Endothelial cell of umbilical vein (primary cell): ENCODE data around the gene DAZAP1. TPM values are rescaled to one million over a fixed set of nuclear protein-coding genes. Genes with fewer than 3 reads are reported as not detected.
A peak's percentile ranks its signal among the peaks of the same experiment; 100 is the strongest.

Experiments used
- BruUV-seq: library from RNA; stranded (reverse); fragments of 400-500 nt; replicated peaks from 2 replicates; lab custom pipeline; 2021; lab: Mats Ljungman, UMichigan
- CTCF ChIA-PET: fragments of 300-600, 350-600 bp; sonication (Branson Sonifier 250); formaldehyde crosslinking; loops from one replicate; lab custom pipeline; 2021; ENCODE audit warnings: antibody characterized with exemption, inconsistent platforms; lab: Charles Lee
- POLR2A ChIA-PET: fragments of 300-600, 350-600 bp; sonication (Branson Sonifier 250); formaldehyde crosslinking; loops from one replicate; lab custom pipeline; 2021; ENCODE audit warnings: antibody characterized with exemption, inconsistent platforms; lab: Charles Lee
- DNase-seq: peaks from one replicate; pipeline ENCODE4 v3.0.0-alpha.2; 2011; ENCODE audit warnings: low read depth, low spot score
- FAIRE-seq: peaks from 2 replicates; lab custom pipeline; 2011; peaks lifted over from hg19 to GRCh38; lab: Jason Lieb, UNC
- H2AFZ ChIP-seq: 2 replicates; pipeline ENCODE4 v1.6.0; 2012; ENCODE audit warnings: low read depth, low read length, control low read depth, inconsistent platforms
- H3K27ac ChIP-seq: 2 replicates; pipeline ENCODE4 v1.5.1; 2011; ENCODE audit warnings: low read depth, mild to moderate bottlenecking, control low read depth, low read length, moderate library complexity; ENCODE audit not compliant: insufficient read depth
- H3K27me3 ChIP-seq, 2 experiments: 2 replicates each; pipeline versions ENCODE4 v1.6.0 to v1.6.1; 2011; ENCODE audit warnings: low read length in 2 of 2, mixed read lengths in 1 of 2; ENCODE audit not compliant: control insufficient read depth in 2 of 2, insufficient read depth in 2 of 2
- H3K36me3 ChIP-seq, 2 experiments: 2 replicates in 1 of 2; 3 replicates in 1 of 2; pipeline ENCODE4 v1.5.1; 2011; ENCODE audit warnings: low read length in 2 of 2, mild to moderate bottlenecking in 1 of 2, moderate library complexity in 1 of 2; ENCODE audit not compliant: control insufficient read depth in 2 of 2, insufficient read depth in 2 of 2; ENCODE audit errors: extremely low read depth in 1 of 2
- H3K4me1 ChIP-seq: 3 replicates; pipeline ENCODE4 v1.5.1; 2011; ENCODE audit warnings: mild to moderate bottlenecking, low read length; ENCODE audit not compliant: control insufficient read depth, insufficient read depth; ENCODE audit errors: extremely low read depth
- H3K4me2 ChIP-seq: 2 replicates; pipeline ENCODE4 v1.6.1; 2011; ENCODE audit warnings: low read length, control low read depth, mixed read lengths; ENCODE audit not compliant: insufficient read depth
- H3K4me3 ChIP-seq, 3 experiments: fragments of 200-600 bp in 1 of 3; sonication (generic), shearing (Covaris generic) in 1 of 3; replicated peaks in 1 of 3; 2 replicates each; pipeline ENCODE4 v1.5.1; 2011 to 2016; ENCODE audit warnings: control low read depth in 3 of 3, low read length in 3 of 3, mild to moderate bottlenecking in 2 of 3, inconsistent platforms in 1 of 3, low read depth in 1 of 3, moderate library complexity in 1 of 3; ENCODE audit not compliant: insufficient read depth in 1 of 3
- H3K79me2 ChIP-seq: 2 replicates; pipeline ENCODE4 v1.6.0; 2012; ENCODE audit warnings: low read length, inconsistent platforms; ENCODE audit not compliant: control insufficient read depth, insufficient read depth
- H3K9ac ChIP-seq: replicated peaks from 2 replicates; pipeline ENCODE3; 2011; ENCODE audit warnings: low read length, control low read depth; ENCODE audit not compliant: insufficient read depth; ENCODE audit errors: extremely low read depth
- H3K9me1 ChIP-seq: replicated peaks from 3 replicates; pipeline ENCODE4 v1.6.0; 2011; ENCODE audit warnings: mild to moderate bottlenecking, low read length; ENCODE audit not compliant: control insufficient read depth, insufficient read depth; ENCODE audit errors: extremely low read depth
- H3K9me3 ChIP-seq: replicated peaks from 2 replicates; pipeline ENCODE4 v1.5.1; 2012; ENCODE audit warnings: low read length, inconsistent platforms; ENCODE audit not compliant: control insufficient read depth, insufficient read depth
- H4K20me1 ChIP-seq: replicated peaks from 2 replicates; pipeline ENCODE3; 2011; ENCODE audit warnings: mild to moderate bottlenecking, low read length; ENCODE audit not compliant: control insufficient read depth, insufficient read depth; ENCODE audit errors: extremely low read depth
- EZH2 ChIP-seq: IDR thresholded peaks from 2 replicates; pipeline ENCODE4 v1.6.1; 2012; ENCODE audit warnings: borderline replicate concordance, low read depth, mild to moderate bottlenecking, moderate library complexity, low read length, inconsistent platforms; ENCODE audit not compliant: severe bottlenecking
- GATA2 ChIP-seq: IDR thresholded peaks from 2 replicates; pipeline ENCODE4 v1.7.0; 2011; ENCODE audit warnings: low read depth, mild to moderate bottlenecking, moderate library complexity, mixed read lengths, low read length; ENCODE audit not compliant: insufficient read length, insufficient read depth
- JUN ChIP-seq: IDR thresholded peaks from 2 replicates; pipeline ENCODE4 v1.6.1; 2011; ENCODE audit warnings: borderline replicate concordance, low read depth; ENCODE audit not compliant: insufficient read length, insufficient read depth
- POLR2A ChIP-seq: IDR thresholded peaks from 2 replicates; pipeline ENCODE4 v1.6.1; 2012; ENCODE audit warnings: low read depth, mild to moderate bottlenecking, control low read depth, low read length
- POLR2AphosphoS5 ChIP-seq: IDR thresholded peaks from 2 replicates; pipeline ENCODE4 v1.6.1; 2012; ENCODE audit warnings: low read depth, mild to moderate bottlenecking, control low read depth, low read length, moderate library complexity; ENCODE audit not compliant: insufficient read depth
- dilution Hi-C: fragments of 300-500 bp; cut with MboI; formaldehyde crosslinking; loops from one replicate; pipeline ENCODE4 v1.15.0; 2019; ENCODE audit warnings: low sequenced_read_pairs; ENCODE audit not compliant: extremely low pct_ligation_motif_present
- intact Hi-C: fragments of 100-400 bp; cut with micrococcal nuclease; formaldehyde crosslinking; loops from one replicate; pipeline ENCODE4 v1.10.0; 2022
- polyA plus RNA-seq, 4 experiments: library from polyadenylated mRNA; depleted of rRNA in 3 of 4; stranded (reverse) in 3 of 4; unstranded in 1 of 4; fragments of >200 nt; gene quantifications; 2 replicates each; pipeline versions ENCODE4 v1.2.1 to v1.2.3, GENCODE V29; 2011 to 2012; ENCODE audit warnings: missing spikeins in 1 of 4
- total RNA-seq: library from RNA; stranded (reverse); gene quantifications from 2 replicates; pipeline ENCODE4 v1.2.3, GENCODE V29; 2021
- TF ChIP-seq, protein P1 (sequence below): IDR thresholded peaks from 2 replicates; pipeline ENCODE4 v1.6.1; 2011; ENCODE audit not compliant: insufficient read depth, insufficient read length

The DAZAP1 gene
- total and polyA plus RNA-seq, 2 donors (not counting 3 experiments of a cell fraction or from before 2014, with no cell fraction given): 50.1 to 187 TPM

DNA sequence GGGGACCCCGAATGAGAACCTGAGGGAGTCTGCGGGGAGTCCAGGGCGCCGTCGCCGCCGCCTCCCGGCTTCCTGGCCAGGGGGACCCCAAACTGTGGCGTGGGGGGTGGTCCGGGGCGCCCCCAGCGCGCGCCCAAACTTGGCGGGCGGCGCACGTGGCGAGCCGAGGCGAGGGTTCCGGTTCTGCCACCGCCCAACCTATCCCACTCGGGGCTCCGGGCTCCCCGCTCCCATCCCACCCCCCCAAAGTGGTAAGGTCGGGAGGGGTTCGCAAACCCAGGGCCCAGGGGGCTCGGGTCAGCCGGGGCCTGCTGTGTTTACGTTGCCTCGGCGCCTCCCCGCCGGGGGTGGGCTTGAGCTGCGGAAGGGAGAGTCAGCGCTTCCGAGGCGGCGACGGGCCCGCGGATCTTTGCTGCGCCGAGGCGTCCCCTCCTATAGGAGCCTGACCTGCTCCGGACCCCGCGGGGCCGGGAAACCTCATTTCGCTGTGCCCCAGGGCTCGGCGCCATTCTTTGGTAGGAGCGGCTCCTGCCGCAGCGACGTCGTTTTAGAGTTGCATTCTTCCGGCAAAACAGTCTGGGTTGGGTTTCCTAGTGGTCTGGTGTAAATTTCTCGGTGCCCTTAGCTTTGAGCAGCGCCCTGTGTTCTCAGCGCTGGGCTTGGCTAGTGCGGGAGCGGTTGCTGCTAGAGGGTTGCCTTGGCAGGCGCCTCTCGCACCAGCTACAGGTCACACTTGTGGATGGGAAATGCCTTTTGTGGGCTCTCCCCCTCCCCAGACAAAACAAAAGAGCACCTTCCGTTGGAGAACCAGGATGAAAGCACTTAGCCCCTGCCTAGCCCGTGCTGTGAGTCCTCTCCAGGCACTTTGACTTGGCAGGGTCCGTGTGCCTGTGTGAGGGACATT is 1.2 kb downstream of the DAZAP1 start:
- ChIA-PET CTCF (interaction anchor here (0.8 kb wide), 1 partner anchor 93 kb away, joined by 3 read pairs; no protein-coding TSS in a partner anchor), POLR2A (interaction anchor here (0.7 kb wide), 1 partner anchor 52 kb away, joined by 10 read pairs; no protein-coding TSS in a partner anchor)
- TSS peak; percentile 62 for BruUV-seq
- H3K4me2 ChIP-seq: peak overlapping the region; percentile 77
- H3K9ac ChIP-seq: peak overlapping the region; percentile 98
- H3K4me1 ChIP-seq: peaks cover 26% of the 10 kb centered on the region
- DNase-seq (peak; percentile 73), FAIRE-seq (peak; percentile 89)
- H3K36me3 ChIP-seq: peaks cover 0 to 6% of the 10 kb centered on the region in 2 experiments
- H4K20me1 ChIP-seq: no peaks in the 10 kb centered on the region
- H3K9me3 ChIP-seq: no peaks in the 10 kb centered on the region
- H3K9me1 ChIP-seq: no peaks in the 10 kb centered on the region
- peaks cover 60% of the 10 kb centered on the region for H3K79me2 ChIP-seq
- no peaks in the 10 kb centered on the region for H3K27me3 ChIP-seq
- intact Hi-C loops (loop anchor here (10.0 kb wide), 1 partner anchor 186 kb away; the partner anchor contains the start of gene MBD3), dilution Hi-C loops (no loop called here)
- no peak overlapping the region for H2AFZ ChIP-seq
- TF ChIP-seq JUN: no peak
- no peak for TF ChIP-seq GATA2
- peak; percentile 71 for TF ChIP-seq POLR2A
- TF ChIP-seq, protein P1, sequence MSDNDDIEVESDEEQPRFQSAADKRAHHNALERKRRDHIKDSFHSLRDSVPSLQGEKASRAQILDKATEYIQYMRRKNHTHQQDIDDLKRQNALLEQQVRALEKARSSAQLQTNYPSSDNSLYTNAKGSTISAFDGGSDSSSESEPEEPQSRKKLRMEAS: no peak
- peak; percentile 53 for TF ChIP-seq POLR2AphosphoS5
- no peak for TF ChIP-seq EZH2
- peak overlapping the region; percentile 57 to 93 (median 82) for H3K4me3 ChIP-seq
- H3K27ac ChIP-seq: peak overlapping the region; percentile 92
